COLO829 (cell line): ENCODE results near the gene ULK1.
"Not testable (repeated sequence)": the region's sequence is repeated elsewhere in the genome, so short reads cannot be mapped to it uniquely, and the experiment has no call there.

Source experiments
- DNase-seq: peaks from one replicate; pipeline ENCODE4 v3.0.0; 2012; ENCODE audit warnings: low spot score

Gene ULK1

DNA sequence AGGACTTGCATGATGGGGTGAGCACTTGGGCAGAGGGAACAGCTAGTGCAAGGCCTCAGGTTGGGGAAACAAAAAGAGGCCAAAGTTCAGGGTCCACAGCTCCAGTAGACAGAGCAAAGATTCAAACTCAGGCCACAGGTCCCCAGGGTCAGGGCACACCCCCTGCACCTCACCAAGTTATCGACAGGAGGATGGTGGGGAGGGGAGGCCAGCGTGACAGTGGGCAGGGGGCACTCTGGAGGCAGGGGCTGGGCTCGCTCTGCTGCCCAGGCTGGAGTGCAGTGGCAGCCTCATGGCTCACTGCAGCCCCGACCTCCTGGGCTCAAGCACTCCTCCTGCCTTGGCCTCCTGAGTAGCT is 32.4 kb upstream of the ULK1 start:
- no peak for DNase-seq

DNA sequence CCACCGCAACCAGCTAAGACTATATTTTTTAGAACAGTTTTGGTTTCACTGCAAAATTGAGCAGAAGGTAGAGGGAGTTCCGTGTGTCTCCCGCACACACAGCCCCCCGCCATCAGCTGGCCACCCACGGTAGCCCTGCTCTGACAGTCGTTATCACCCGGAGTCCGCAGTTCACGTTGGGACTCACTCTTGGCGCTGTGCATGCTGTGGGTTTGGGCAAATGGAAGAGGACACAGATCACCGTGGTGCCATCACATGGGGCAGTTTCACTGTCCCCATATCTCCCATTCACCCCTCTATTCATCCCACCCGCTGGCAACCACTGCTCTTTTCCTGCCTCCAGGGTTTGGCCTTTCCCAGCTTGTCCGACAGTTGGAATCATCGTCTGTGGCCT is 31.8 kb upstream of the ULK1 start:
- DNase-seq = no peak

DNA sequence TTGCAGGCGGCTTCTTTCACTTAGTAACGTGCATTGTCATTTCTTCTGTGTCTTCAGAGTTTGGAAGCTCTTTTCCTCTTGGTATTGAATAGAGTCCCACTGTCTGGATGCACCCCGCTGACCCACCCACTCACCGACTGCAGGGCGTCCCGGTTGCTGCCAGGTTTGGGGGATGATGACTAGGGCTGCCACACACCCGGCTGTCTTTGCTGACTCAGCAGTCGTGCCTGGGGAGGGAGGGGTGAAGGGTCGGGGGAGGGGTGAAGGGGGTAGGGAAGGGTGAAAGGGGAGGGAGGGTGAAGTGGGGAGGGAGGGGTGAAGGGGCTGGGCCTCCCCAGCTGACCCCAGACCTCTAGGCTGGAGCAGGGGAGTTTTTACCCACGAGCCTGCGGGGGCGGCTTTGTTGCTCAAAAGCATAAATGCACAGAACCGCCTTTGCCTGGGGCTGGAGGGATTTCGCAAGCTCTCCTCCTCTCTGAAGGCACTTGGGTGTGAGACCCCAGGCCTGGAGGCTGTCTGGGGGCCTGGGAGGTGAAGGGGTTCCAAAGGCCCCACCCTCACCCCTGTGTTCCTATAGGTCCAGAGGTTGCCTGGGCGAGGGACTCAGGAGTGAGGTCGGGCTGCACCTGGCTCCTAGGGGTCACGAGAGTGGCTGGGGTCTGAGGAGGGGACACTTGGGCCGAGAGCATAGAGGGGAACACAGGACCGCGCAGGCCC is 31.3 kb upstream of the ULK1 start:
- peak; percentile 28 for DNase-seq

DNA sequence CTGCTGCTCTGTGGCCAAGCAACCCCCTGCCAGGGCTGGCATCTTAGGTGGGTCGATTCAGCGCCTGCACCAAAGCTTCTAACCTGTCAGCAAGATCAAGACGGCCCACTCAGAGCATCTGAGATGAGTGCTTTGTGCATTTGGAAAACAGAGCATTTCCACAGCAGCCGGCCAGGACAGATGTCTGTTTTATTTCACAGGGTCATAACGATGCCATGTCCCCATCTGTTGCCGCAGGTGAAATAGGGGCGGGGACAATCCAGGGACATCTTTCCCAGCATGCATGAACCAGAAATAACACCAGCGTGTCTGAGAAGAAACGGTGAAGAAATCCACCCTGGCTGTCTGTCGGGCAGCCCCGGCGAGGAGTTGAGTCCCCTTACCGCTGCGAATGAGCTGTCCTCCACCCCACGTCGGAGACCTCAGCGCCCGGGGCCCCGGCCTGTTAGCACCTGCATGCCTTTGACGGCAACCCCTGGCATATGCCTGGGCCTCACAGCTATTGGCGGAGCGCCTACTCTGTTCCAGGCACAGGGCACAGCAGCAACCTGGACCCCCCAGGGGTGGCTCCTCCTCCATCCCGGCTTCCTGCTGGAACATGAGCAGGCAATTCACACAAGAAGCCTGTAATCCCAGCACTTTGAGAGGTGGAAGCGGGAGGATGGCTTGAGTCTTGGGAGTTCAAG is 30.6 kb upstream of the ULK1 start:
- no peak for DNase-seq

DNA sequence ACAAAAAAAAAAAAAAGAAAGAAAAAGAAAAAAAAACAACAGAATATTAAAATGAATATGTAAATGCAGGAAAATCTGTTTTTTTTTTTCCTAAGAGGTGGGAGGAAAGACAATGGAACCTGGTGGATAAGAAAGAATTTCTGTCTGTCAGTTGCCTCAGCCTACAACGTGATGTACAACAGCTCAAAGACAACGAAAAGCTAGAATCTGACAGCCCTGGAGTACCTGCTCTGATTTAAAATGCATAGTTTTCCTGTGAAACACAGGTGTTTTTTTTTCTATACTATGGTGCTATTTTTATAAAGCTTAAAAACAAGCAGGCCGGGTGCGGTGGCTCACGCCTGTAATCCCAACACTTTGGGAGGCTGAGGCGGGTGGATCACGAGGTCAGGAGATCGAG is 30.0 kb upstream of the ULK1 start:
- DNase-seq = no peak

DNA sequence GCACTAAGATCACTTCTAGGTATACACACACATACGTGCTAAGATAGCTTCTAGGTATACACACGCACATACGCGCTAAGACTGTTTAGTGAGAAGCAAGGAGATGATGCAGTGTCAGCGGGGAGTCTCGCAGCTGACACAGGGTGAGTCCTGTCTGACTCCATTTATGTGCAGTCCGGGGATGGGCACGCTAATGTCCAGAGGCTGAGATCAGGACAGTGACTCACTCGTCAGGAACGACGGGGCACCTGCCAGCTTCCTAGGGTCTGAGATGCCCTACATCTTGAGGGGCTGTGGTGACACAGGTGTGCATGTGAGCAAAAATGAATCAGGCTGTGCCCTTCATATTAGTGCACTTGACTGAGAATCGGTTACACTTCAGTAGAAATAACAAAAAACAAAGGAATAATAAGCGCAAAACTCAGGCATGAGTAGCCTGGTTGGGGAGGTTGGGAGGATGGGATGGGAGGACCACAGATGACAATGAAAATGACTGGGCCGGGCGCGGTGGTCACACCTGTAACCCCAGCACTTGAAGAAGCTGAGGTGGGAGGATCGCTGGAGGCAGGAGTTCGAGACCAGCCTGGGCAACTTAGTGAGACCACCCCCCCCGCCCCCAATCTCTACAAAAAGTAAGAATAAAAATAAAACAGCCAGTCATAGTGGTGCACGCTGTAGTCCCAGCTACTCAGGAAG is 29.1 kb upstream of the ULK1 start:
- DNase-seq = no peak

DNA sequence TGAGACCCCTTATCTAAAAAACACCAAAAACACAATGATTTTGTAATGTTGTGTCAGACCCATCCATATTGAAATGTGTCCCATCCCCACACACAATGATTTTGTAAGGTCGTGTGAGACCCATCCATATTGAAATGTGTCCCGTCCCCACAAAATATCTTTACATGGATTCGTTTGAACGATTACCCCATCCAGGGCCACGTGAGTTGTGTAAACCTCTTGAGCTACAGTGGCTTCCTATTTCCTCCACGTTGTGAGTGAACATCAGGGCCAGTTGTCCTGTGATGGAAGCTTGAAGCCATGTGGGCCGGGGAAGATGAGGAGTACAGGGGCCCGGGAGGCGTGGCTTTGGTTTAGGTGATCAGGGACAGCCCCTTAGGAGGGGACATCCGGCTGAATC is 27.0 kb upstream of the ULK1 start:
- DNase-seq = no peak

DNA sequence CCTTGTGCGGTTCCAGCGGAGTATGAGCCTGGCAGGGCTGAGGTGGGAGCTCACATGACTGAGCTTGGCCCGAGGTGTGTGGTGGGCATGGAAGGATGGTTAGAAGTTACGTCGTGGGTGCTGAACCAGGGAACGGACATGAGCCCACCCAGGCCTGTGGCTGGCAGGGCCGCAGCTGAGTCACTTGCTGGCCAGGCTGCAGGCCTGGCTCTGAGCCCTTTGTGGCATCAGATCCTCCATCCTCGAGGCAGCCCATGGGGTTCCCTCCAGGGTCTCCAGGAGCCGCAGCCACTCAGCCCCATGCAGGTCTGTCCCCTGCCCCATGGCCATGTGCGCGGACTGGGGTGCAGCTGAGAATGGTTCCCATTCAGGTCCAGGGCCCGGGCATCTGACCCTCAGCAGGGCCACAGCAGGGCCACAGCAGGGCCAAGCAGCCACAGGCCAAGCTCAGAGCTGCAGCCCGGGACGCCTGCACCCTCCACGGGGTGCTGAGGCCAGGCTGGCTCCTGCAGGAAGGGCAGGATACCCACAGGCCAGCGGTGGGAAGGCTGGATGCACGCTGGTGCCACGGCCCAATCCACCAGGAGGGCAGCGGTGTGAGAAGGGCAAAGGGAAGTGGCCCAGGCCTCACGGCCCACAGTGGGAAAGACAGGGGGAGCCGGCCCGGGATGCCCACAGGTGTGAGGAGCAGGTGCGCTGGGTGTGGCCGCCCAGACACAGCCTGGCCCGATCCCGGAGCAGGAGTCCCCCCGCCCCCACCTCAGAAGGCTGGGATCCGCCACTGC is 26.3 kb upstream of the ULK1 start:
- no peak for DNase-seq

DNA sequence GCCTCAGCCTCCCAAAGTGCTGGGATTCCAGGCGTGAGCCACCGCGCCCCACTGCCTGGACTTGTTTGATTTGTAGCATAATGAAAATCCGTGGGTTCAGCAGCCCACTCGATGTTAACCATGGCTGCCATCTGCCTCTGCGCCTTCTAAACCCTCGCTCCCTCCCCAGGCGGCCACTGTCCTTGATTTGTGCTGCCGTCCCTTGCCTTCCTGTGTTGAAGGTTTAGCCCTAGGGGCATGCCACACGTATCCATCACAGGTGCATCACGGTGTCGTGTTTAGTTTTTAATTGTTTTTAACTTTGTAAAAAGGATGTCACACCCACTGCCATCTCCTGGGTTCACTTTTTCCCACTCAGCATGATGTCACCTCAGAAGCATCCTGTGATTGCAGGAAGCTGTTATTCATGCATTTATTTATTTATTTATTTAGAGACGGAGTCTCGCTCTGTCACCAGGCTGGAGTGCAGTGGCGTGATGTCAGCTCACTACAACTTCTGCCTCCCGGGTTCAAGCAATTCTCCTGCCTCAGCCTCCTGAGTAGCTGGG is 24.5 kb upstream of the ULK1 start:
- no peak for DNase-seq

DNA sequence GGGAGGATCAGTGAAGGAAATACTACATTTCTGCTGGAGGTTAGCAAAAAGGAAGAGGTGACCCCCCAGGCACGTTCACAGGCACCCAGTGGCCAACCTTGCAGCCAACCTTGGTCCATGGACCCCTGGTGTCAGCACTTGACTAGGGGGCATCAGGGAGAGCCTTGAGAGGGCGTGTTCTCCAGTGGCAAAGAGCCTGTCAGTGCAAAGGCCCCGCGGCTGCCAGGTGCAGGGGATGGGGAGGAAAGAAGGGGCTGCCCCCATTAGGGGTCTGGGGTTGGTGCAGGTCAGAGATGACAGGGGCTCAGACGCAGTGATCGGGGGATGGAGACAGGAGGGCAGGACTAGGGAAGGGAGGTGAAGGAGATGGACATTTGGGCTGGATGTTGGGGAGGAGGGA is 22.7 kb upstream of the ULK1 start:
- DNase-seq = no peak

DNA sequence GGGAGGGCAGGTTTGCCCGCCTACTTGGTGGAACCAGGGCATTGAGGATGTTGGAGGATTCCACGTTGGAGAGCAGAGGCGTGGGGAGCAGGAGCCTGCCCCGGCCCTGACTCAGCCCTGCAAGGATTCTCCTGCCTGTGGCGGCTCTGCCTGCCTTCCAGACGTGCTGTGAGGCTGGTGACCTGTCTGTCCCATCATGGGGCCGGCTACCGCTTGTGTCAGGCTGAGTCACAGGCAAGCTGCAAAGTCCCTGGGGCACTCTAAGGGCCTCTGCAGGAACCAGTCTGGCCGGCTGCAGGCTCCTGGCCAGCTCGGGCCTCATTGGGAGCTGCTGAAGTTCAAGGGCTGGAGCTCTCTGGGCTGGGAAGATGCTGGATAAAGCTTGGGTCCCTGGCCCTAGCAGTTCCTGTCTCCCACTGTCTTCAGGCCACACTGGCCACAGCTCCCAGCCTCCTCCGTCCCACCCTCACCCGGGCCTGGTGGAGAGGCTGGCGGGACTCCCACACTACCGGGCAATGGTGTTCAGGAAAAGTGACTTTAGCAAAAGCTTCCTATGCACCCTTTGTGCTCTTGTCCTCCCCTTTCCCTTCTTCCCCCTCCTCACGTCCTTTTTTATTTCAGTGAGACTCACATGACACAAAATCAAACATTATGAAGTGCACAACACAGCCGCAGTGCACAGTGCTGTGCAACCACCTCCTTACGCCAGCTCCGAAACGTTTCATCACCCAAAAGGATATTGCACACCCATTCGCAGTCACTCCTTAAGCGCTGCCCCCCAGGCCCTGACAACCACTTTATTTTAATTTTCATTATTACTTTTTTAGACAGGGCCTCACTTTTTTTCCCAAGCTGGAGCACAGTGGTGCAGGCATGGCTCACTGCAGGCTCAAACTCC is 22.0 kb upstream of the ULK1 start:
- no peak for DNase-seq

DNA sequence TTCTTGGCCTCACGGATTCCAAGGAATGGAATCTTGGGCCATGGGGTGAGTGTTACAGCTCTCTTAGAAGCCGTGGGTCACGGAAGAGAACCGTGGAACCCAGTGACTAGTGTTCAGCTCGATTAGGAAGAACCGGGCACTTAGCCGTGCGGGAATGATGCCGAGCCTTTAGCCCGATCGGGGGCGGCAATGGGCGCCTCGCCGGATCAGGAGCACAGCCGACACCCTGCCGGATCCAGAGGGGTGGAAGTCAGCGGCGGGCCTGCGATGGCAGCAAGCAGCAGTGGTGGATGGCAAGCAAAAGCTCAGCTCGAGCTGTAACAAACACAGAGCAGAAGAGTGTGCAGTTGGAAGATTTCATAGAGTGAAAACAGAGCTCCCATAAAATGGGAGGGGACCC is 21.1 kb upstream of the ULK1 start:
- DNase-seq = no peak

DNA sequence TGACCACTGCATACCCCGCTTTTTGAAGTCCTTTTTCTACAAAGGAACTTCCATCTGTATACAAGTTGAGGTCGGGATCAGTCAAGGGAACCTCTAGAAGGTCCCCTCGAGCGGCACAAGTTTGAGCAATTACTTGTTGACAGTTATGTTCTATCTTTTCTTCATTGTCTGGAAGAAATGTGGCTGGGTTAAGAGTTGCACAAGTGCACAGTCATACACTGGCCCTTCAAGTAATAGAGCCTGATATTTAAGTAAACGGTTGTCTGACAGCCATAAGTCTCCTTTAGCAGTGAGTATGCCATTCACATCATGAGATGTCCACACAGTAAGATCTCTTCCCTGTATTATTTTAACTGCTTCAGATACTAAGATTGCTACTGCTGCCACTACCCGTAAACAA is 19.4 kb upstream of the ULK1 start:
- DNase-seq = not testable (repeated sequence)

DNA sequence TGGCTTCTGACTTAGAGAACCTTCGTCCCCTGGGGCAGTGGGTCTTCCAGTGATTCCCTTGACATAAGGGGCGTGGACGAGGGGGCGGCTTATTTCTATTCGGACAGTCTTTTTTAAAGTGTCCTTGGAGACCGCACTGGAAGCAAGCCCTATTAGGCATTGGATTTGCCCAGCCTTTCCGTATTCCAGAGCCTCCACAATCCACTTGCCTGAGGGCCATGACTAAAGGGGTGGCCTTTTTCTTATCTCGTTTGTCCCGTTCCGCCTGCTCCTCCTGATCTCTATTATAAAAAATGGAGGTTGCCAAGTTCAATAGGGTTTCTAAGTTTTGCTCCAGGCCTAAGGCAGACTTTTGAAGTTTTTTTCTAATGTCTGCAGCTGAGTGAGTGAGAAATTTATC is 17.2 kb upstream of the ULK1 start:
- DNase-seq = not testable (repeated sequence)

DNA sequence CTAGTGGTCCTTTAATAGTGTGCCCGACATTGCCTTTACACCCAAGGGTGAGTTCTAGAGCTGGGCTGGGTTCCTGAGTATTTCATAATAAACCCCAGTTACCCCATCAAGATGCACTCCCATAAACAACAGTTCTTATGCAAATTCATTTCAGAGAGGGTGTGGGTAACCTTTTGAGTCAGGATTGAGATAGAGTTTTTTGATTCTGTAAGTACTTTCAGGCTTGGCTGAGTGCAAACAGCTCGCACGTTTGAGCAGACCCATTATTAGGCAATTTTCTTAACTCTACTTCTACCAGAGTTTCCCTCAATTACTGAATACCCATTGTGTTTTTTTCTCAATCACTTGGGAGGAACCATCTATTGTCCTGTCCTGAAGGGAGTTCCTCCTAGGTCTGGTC is 16.0 kb upstream of the ULK1 start:
- not testable (repeated sequence) for DNase-seq

DNA sequence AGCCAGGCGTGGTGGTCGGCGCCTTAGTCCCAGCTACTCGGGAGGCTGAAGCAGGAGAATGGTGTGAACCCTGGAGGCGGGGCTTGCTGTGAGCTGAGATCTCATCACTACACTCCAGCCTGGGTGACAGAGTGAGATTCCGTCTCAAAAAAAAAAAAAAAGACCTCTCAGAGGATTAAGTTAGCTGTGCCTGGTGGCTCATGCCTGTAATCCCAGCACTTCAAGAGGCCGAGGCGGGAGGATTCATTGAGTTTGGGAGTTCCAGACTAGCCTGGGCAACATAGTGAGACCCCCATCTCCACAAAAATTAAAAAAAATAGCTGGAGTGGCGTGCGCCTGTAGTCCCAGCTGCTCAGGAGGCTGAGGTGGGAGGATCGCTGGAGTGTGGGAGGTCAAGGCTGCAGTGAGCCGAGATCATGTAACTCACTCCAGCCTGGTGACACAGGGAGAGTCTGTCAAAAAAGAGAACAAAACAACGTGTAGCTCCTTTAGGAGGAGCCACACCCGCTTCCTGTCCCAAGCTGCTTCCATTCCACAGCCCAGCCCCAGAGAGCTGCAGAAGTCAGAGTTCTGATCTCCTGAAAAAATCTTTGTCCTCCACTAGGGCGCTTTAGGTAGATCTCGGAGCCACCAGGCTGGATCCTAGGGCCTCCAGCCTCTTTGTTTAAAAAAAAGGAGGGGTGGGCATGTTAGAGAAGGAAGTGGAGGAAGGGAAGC is 11.5 kb upstream of the ULK1 start:
- no peak for DNase-seq

DNA sequence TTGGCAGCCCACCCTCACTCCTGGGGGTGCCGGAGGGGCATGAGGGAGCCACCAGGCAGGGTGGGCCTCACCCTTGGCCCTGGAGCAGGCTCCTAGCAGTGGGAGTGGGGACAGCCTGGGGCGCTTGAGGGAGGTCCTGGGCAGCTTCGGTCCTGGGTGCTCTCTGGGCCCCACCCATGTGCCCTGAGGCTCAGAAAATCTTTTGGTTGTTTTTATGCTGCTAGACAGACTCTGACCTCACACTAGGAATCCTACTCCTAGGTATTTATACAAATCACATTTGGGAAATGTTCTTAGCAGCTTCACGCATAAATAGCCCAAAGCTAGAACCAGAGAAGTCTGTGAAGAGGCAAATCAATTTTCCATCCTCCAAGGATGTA is 10.9 kb upstream of the ULK1 start:
- no peak for DNase-seq

DNA sequence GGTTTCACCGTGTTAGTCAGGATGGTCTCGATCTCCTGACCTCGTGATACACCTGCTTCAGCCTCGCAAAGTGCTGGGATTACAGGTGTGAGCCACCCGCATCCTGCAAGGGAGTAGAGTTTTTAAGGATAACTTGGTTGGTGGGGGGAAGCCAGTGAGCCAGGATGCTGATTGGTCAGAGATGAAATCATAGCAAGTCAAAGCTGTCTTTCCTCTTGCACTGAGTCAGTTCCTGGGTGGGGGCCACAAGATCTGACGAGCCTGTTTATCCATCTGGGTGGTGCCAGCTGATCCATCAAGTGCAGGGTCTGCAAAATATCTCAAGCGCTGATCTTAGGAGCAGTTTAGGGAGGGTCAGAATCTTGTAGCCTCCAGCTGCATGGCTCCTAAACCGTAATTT is 9.3 kb upstream of the ULK1 start:
- DNase-seq = not testable (repeated sequence)

DNA sequence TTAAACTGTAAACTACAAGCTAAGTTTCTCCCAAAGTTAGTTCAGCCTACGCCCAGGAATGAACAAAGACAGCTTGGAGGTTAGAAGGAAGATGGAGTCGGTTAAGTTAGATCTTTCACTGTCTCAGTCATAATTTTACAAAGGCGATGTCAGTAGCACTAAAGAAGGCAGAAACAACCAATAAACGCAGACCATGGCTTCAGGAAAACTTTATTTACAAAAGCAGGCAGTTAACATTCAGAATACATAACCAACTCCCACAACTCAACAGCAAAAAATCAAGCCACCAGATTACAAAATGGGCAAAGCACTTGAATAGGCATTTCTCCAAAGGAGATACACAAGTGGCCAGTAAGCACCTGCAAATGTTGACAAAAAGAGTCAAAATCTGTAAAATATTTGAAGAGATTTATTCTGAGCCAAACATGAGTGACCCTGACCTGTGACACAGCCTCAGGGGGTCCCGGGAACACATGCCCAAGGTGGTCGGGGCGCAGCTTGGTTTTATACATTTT is 8.8 kb upstream of the ULK1 start:
- no peak for DNase-seq

DNA sequence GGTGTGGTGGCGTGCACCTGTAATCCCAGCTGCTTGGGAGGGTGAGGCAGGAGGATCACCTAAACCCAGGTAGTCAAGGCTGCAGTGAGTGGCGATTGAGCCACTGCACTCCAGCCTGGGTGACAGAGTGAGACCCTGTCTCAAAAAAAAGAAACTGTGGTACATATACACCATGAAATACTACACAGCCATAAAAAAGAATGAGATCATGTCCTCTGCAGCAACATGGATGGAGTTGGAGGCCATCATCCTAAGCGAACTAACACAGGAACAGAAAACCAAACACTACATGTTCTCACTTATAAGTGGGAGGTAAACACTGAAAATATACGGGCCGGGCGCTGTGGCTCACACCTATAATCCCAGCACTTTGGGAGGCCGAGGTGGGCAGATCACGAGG is 2.7 kb upstream of the ULK1 start:
- not testable (repeated sequence) for DNase-seq
